ENCODE measurements around the gene SORCS2.
"Not testable (repeated sequence)": the region's sequence is repeated elsewhere in the genome, so short reads cannot be mapped to it uniquely, and the experiment has no call there.

Gene SORCS2

GRCh38 chr4:7573576-7574091 lies 381.3 kb downstream of the SORCS2 start:
- no peak for DNase-seq

- no peak for DNase-seq
Measured at GRCh38 chr4:7574287-7575014, 382.1 kb downstream of the SORCS2 start.

GRCh38 chr4:7575426-7575825 lies 383.1 kb downstream of the SORCS2 start:
- no peak for DNase-seq

GRCh38 chr4:7577361-7578039 lies 385.2 kb downstream of the SORCS2 start:
- not testable (repeated sequence) for DNase-seq

- no peak for DNase-seq
Measured at GRCh38 chr4:7581477-7581876, 389.1 kb downstream of the SORCS2 start.

GRCh38 chr4:7582313-7583097 lies 390.2 kb downstream of the SORCS2 start:
- no peak for DNase-seq

- DNase-seq, result no peak
Measured at GRCh38 chr4:7584098-7584497, 391.8 kb downstream of the SORCS2 start.

- DNase-seq, result no peak
Measured at GRCh38 chr4:7584606-7585159, 392.3 kb downstream of the SORCS2 start.

- no peak for DNase-seq
Measured at GRCh38 chr4:7585768-7586167, 393.4 kb downstream of the SORCS2 start.

GRCh38 chr4:7587433-7588405 lies 395.4 kb downstream of the SORCS2 start:
- no peak for DNase-seq

- DNase-seq, result no peak
Measured at GRCh38 chr4:7590189-7590588, 397.9 kb downstream of the SORCS2 start.

- no peak for DNase-seq
Measured at GRCh38 chr4:7590899-7591298, 398.6 kb downstream of the SORCS2 start.

GRCh38 chr4:7591409-7592053 lies 399.2 kb downstream of the SORCS2 start:
- DNase-seq, result no peak

- no peak for DNase-seq
Measured at GRCh38 chr4:7593646-7594412, 401.5 kb downstream of the SORCS2 start.

GRCh38 chr4:7595934-7596461 lies 403.7 kb downstream of the SORCS2 start:
- no peak for DNase-seq

GRCh38 chr4:7596918-7597606 lies 404.7 kb downstream of the SORCS2 start:
- no peak for DNase-seq

- DNase-seq, result no peak
Measured at GRCh38 chr4:7598939-7599790, 406.8 kb downstream of the SORCS2 start.

- no peak for DNase-seq
Measured at GRCh38 chr4:7600247-7600646, 407.9 kb downstream of the SORCS2 start.

- not testable (repeated sequence) for DNase-seq
Measured at GRCh38 chr4:7602166-7602565, 409.8 kb downstream of the SORCS2 start.
